Karpas-422 (cell line): ENCODE results near the gene NTM. TPM values are rescaled to one million over a fixed set of nuclear protein-coding genes. Genes with fewer than 3 reads are reported as not detected.

Experiments
- DNase-seq: peaks from one replicate; pipeline ENCODE4 v3.0.0-alpha.2; 2015
- H2AFZ ChIP-seq: fragments of 200-600 bp; sonication (generic); 2 replicates; pipeline ENCODE4 v1.6.1; 2014; ENCODE audit warnings: antibody characterized with exemption, low read length, mixed read lengths
- H3K27ac ChIP-seq: fragments of 200-600 bp; sonication (generic); 2 replicates; pipeline ENCODE4 v1.5.1; 2014; ENCODE audit warnings: mild to moderate bottlenecking, low read length, moderate library complexity
- H3K27me3 ChIP-seq: fragments of 200-600 bp; sonication (generic); 2 replicates; pipeline ENCODE4 v1.6.1; 2014; ENCODE audit warnings: low read length, mixed read lengths
- H3K36me3 ChIP-seq: fragments of 200-600 bp; sonication (generic); 2 replicates; pipeline ENCODE4 v1.6.1; 2014; ENCODE audit warnings: low read length, mixed read lengths; ENCODE audit not compliant: insufficient read depth
- H3K4me1 ChIP-seq: fragments of 200-600 bp; sonication (generic); 2 replicates; pipeline ENCODE4 v1.6.1; 2014; ENCODE audit warnings: mild to moderate bottlenecking, low read length, mixed read lengths
- H3K4me2 ChIP-seq: fragments of 200-600 bp; sonication (generic); 2 replicates; pipeline ENCODE4 v1.6.1; 2014; ENCODE audit warnings: low read length, low read depth, mild to moderate bottlenecking; ENCODE audit not compliant: poor library complexity, severe bottlenecking
- H3K4me3 ChIP-seq: fragments of 200-600 bp; sonication (generic); 2 replicates; pipeline ENCODE4 v1.5.1; 2014; ENCODE audit warnings: mild to moderate bottlenecking, antibody characterized with exemption, low read length, mixed read lengths
- H3K79me2 ChIP-seq: fragments of 200-600 bp; sonication (generic); 2 replicates; pipeline ENCODE4 v1.6.1; 2014; ENCODE audit warnings: mild to moderate bottlenecking, low read length, mixed read lengths
- H3K9ac ChIP-seq: fragments of 200-600 bp; sonication (generic); 2 replicates; pipeline ENCODE4 v1.6.0; 2014; ENCODE audit warnings: low read length
- H3K9me2 ChIP-seq: fragments of 200-600 bp; sonication (generic), shearing (Covaris generic); replicated peaks from 2 replicates; pipeline ENCODE4 v1.6.0; 2014; ENCODE audit warnings: mild to moderate bottlenecking, low read length, moderate library complexity; ENCODE audit not compliant: insufficient read depth
- H3K9me3 ChIP-seq: fragments of 300-700, 200-600 bp; sonication (generic); 2 replicates; pipeline ENCODE4 v1.6.1; 2014; ENCODE audit warnings: low read length, mixed read lengths
- H4K20me1 ChIP-seq: fragments of 200-600 bp; sonication (generic); 2 replicates; pipeline ENCODE4 v1.6.1; 2014; ENCODE audit warnings: mild to moderate bottlenecking, antibody characterized with exemption, low read length, low read depth; ENCODE audit not compliant: insufficient read depth
- total RNA-seq: library from RNA; depleted of rRNA; stranded (reverse); fragments of >200 nt; shearing (Covaris generic); gene quantifications from 2 replicates; pipeline ENCODE4 v1.2.3, GENCODE V29; 2014; ENCODE audit warnings: low replicate concordance

Gene NTM
- total RNA-seq, 1 experiment from 2014 or later: not detected

DNA sequence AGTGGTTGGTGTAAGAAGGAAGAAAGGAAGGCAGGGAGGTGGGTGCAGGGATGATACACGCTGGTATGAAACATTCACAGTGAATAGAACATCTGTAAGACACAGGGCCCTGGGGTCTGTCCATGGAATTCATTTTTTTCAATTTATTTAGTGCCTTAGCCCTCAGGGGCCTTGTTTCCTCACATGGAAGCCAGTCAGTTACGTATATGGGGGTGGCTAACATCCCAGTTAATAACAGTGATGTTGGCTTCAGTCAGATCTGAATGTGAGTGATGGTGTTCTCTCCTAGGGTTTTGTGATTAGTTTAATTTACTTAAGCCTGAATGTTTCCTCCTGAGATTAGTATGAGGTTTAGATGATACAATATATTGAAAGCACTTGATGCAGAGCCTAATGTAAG lies 577.1 kb downstream of the NTM start:
- H3K36me3 ChIP-seq: no peaks in the 10 kb centered on the region
- H3K9ac ChIP-seq: no peak overlapping the region

DNA sequence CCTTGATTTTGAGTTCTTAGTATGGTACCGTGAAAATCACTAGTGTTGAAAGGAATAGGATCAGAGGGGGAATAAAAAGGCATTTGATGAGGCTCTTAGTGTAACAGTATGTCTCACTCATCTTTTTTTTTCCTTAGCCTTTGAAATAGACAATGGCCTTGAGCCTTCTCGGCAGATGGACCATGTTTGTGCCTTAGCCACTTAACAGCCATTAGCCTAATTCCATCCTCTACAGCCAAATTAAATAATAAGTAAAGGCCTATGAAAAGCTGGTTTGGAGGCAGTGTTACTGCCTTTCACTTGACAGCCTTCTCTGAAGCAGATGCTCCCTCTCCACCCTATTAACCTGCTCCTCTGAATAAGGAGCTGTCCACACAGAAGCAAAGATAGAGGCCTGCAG lies 580.7 kb downstream of the NTM start:
- no peak overlapping the region for H2AFZ ChIP-seq
- no peaks in the 10 kb centered on the region for H3K4me1 ChIP-seq
- H3K4me3 ChIP-seq: no peak overlapping the region
- no peak overlapping the region for H3K27ac ChIP-seq
- no peak for DNase-seq
- no peaks in the 10 kb centered on the region for H4K20me1 ChIP-seq
- H3K27me3 ChIP-seq: no peaks in the 10 kb centered on the region
- no peaks in the 10 kb centered on the region for H3K36me3 ChIP-seq
- no peak overlapping the region for H3K4me2 ChIP-seq
- no peak overlapping the region for H3K9ac ChIP-seq
- no peaks in the 10 kb centered on the region for H3K9me2 ChIP-seq
- no peaks in the 10 kb centered on the region for H3K9me3 ChIP-seq
- no peaks in the 10 kb centered on the region for H3K79me2 ChIP-seq

More for the DNA sequence above, 577.1 kb downstream of the NTM start:
- Histone ChIP-seq H3K27me3 (no peaks in the 10 kb centered on the region), H3K27ac (no peak overlapping the region), H3K4me2 (no peak overlapping the region), H3K4me3 (no peak overlapping the region), H3K9me2 (no peaks in the 10 kb centered on the region), H4K20me1 (no peaks in the 10 kb centered on the region), H3K4me1 (no peaks in the 10 kb centered on the region), H3K9me3 (no peaks in the 10 kb centered on the region), H3K79me2 (no peaks in the 10 kb centered on the region), H2AFZ (no peak overlapping the region)
- no peak for DNase-seq

DNA sequence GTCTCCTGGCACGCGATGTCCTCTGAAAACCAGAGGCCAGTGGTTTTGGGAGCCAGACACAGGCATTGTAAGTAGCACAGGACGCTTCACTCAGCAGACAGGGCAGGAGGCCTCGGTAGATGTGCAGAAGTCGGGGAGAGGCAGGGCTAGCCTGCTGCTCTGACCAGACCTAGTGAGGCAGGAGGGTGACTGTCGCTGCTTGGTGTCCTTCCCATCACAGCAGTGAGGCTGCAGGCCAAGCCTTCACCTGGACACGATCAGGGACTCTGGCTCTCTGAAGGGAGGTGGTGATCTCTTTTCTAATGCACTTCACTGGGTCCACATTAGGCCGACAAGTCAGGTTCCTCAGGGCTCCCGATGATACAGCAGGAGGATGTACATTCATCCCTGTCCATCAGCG lies 583.7 kb downstream of the NTM start:
- Histone ChIP-seq H3K4me2 (no peak overlapping the region), H3K36me3 (no peaks in the 10 kb centered on the region), H3K27ac (no peak overlapping the region), H4K20me1 (no peaks in the 10 kb centered on the region), H3K9me2 (no peaks in the 10 kb centered on the region), H2AFZ (no peak overlapping the region), H3K4me3 (no peak overlapping the region), H3K4me1 (no peaks in the 10 kb centered on the region), H3K9me3 (no peaks in the 10 kb centered on the region), H3K9ac (no peak overlapping the region), H3K27me3 (no peaks in the 10 kb centered on the region), H3K79me2 (no peaks in the 10 kb centered on the region)
- no peak for DNase-seq

DNA sequence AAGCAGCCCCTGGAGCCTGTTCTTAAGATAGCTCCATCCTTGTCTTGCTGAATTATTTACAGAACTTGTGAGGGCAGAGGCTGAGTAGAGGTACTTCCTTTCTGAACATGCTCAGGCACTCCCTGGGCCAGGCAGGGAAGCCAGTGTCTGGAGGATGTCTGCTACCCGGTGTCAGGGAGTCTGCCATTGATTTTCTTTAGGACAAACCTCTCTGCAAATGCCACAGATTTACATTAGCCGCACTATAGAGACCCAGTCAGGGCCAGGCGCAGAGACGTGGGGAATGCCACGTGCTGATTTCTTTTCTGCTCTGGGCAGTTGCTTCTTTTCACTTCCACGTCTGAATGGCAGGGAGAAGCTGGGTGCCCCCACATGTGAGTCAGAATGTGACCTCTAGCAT lies 585.5 kb downstream of the NTM start:
- Histone ChIP-seq H3K36me3 (no peaks in the 10 kb centered on the region), H3K4me1 (no peaks in the 10 kb centered on the region), H3K27me3 (no peaks in the 10 kb centered on the region), H2AFZ (no peak overlapping the region), H3K79me2 (no peaks in the 10 kb centered on the region), H3K4me2 (no peak overlapping the region), H3K9ac (no peak overlapping the region), H3K4me3 (no peak overlapping the region), H4K20me1 (no peaks in the 10 kb centered on the region), H3K9me2 (no peaks in the 10 kb centered on the region), H3K27ac (no peak overlapping the region), H3K9me3 (no peaks in the 10 kb centered on the region)
- DNase-seq: no peak

DNA sequence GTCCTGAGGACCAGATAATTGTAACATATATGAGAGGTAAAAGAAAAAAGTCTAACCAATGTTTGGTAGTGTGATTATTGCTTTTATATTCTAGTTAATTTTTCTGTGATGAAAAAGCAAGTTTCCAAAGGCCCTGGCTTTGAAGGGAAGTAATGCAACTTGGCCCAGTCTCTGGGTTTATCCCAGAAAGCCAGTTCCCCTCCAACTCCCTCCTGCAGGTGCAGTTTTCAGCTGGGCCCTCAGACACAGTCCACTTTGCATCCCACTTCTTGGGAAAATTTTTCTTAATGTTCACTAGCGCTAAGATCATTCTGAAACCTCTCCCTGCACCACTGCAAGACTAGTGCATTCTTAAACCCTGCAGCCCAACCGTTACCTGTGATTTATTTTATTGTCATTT lies 586.8 kb downstream of the NTM start:
- Histone ChIP-seq H3K4me3 (no peak overlapping the region), H3K4me2 (no peak overlapping the region), H4K20me1 (no peaks in the 10 kb centered on the region), H3K9ac (no peak overlapping the region), H3K27ac (no peak overlapping the region), H3K4me1 (no peaks in the 10 kb centered on the region), H3K79me2 (no peaks in the 10 kb centered on the region), H3K36me3 (no peaks in the 10 kb centered on the region), H3K9me3 (no peaks in the 10 kb centered on the region), H2AFZ (no peak overlapping the region), H3K9me2 (no peaks in the 10 kb centered on the region), H3K27me3 (no peaks in the 10 kb centered on the region)
- DNase-seq: no peak

DNA sequence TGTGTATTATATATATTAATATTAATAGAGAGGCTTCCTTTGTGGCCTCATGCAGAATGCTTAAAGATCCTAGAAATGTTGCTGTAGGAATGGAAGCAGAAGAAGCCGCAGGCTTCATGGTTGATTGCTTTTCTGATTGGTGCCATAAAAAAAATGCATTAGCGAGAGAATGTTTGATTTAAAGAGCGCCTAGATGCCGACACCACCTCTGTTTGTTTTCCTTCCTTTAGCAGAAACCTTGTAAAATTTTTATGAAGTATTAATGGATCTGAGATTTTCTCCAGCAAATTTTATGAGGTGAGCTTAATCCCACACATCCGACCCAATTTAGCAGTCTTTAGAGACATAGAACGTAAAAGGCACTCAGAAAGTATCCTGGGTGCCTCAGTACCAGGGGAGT lies 587.5 kb downstream of the NTM start:
- no peaks in the 10 kb centered on the region for H3K36me3 ChIP-seq
- H3K27me3 ChIP-seq: no peaks in the 10 kb centered on the region
- no peaks in the 10 kb centered on the region for H3K9me3 ChIP-seq
- H3K4me2 ChIP-seq: no peak overlapping the region
- no peak overlapping the region for H2AFZ ChIP-seq
- H4K20me1 ChIP-seq: no peaks in the 10 kb centered on the region
- no peaks in the 10 kb centered on the region for H3K9me2 ChIP-seq
- no peaks in the 10 kb centered on the region for H3K79me2 ChIP-seq
- no peak for DNase-seq
- H3K4me3 ChIP-seq: no peak overlapping the region
- H3K9ac ChIP-seq: no peak overlapping the region
- H3K27ac ChIP-seq: no peak overlapping the region
- no peaks in the 10 kb centered on the region for H3K4me1 ChIP-seq

DNA sequence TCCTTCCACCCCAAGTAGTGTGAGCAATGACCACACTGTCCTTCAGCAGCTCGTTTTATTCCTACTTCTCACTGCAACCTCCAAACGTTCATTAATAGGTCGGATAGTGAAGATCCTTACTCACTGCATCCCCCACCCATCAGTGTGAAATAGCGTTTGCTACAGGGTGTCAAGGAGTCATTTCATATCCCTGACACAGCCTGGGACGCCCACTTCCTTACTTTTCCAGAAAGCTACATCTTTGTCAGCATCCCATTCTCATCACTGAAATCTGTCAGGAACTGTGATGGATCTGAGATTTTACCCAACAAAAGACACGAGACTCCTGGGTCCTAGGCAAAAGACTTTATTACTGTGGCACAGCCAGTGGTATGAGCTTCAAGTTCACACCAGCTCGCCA lies 592.4 kb downstream of the NTM start:
- Histone ChIP-seq H3K4me3 (no peak overlapping the region), H3K79me2 (no peaks in the 10 kb centered on the region), H3K4me1 (no peaks in the 10 kb centered on the region), H4K20me1 (no peaks in the 10 kb centered on the region), H2AFZ (no peak overlapping the region), H3K9me3 (no peaks in the 10 kb centered on the region), H3K4me2 (no peak overlapping the region), H3K9me2 (no peaks in the 10 kb centered on the region), H3K36me3 (no peaks in the 10 kb centered on the region), H3K27ac (no peak overlapping the region), H3K9ac (no peak overlapping the region), H3K27me3 (no peaks in the 10 kb centered on the region)
- DNase-seq: no peak

DNA sequence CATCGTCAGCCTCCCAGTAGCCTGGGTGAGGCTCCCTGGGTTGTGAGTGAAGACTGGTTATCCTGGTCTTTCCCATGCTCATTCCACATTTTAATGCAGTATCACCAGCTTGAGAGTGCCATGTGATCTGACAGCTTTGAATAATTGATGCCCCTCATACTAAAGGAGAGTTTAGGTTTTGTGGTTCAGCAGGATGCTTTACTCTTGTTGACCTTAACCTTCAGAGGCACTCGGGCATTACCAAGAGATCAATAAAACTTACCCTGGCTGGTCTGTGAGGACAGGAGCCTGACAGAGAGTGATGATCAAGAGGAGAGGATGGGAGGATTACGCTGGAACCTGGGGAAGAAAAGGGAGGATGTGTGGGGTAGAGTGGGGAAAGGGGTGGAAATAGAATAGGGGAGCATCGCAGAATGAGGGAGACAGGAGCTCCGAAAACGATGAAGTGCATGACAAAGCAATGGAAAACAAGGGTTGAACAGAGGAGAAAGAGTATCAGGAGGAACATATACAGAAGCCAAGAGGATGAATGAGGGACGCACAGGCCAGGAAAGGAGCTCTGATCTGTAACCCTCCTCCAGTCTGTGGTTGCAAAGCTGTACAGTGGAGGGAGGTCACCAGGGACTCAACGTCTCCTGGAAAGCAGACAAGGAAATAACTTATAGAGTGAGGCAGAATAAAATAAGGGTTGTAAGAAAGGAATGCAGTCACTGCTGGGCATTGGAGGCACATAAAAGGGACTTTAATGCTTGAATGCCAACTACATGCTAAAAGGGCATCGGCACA lies 594.5 kb downstream of the NTM start:
- no peak for DNase-seq
- no peaks in the 10 kb centered on the region for H4K20me1 ChIP-seq
- no peak overlapping the region for H3K4me3 ChIP-seq
- no peaks in the 10 kb centered on the region for H3K27me3 ChIP-seq
- no peaks in the 10 kb centered on the region for H3K9me3 ChIP-seq
- H3K4me2 ChIP-seq: no peak overlapping the region
- no peak overlapping the region for H2AFZ ChIP-seq
- no peak overlapping the region for H3K27ac ChIP-seq
- H3K4me1 ChIP-seq: no peaks in the 10 kb centered on the region
- no peaks in the 10 kb centered on the region for H3K36me3 ChIP-seq
- H3K79me2 ChIP-seq: no peaks in the 10 kb centered on the region
- H3K9me2 ChIP-seq: no peaks in the 10 kb centered on the region
- H3K9ac ChIP-seq: no peak overlapping the region
